Liver (tissue), 9 donors: Measurements from ENCODE around the gene SDE2. TPM values are rescaled to one million over a fixed set of nuclear protein-coding genes. Genes with fewer than 3 reads are reported as not detected.

Experiments used
- DNase-seq: peaks from one replicate; pipeline ENCODE4 v3.0.0-alpha.2; 2017; ENCODE audit warnings: low spot score
- H3K27ac ChIP-seq, 2 donors: one replicate each; pipeline ENCODE4 v1.7.0; 2013; ENCODE audit warnings: inconsistent platforms in 2 of 2, low read length in 2 of 2, control low read depth in 1 of 2, low read depth in 1 of 2, mild to moderate bottlenecking in 1 of 2
- H3K27me3 ChIP-seq, 4 donors: one replicate each; pipeline versions ENCODE4 v1.6.1 to v1.7.0; 2013; ENCODE audit warnings: low read length in 3 of 4, inconsistent platforms in 1 of 4, mild to moderate bottlenecking in 1 of 4, moderate library complexity in 1 of 4; ENCODE audit not compliant: control insufficient read depth in 4 of 4, insufficient read depth in 4 of 4
- H3K36me3 ChIP-seq, 4 donors: one replicate each; pipeline versions ENCODE4 v1.6.1 to v1.7.0; 2013; ENCODE audit warnings: low read length in 3 of 4, mild to moderate bottlenecking in 3 of 4, low read depth in 1 of 4, moderate library complexity in 1 of 4; ENCODE audit not compliant: control insufficient read depth in 4 of 4, insufficient read depth in 3 of 4
- H3K4me1 ChIP-seq, 4 donors: one replicate each; pipeline versions ENCODE4 v1.6.1 to v1.7.0; 2013; ENCODE audit warnings: low read length in 3 of 4, mild to moderate bottlenecking in 3 of 4, moderate library complexity in 1 of 4; ENCODE audit not compliant: control insufficient read depth in 4 of 4, insufficient read depth in 4 of 4
- H3K4me3 ChIP-seq, 3 donors: one replicate each; pipeline versions ENCODE4 v1.6.1 to v1.7.0; 2013; ENCODE audit warnings: low read length in 3 of 3, control low read depth in 1 of 3, low read depth in 1 of 3, mild to moderate bottlenecking in 1 of 3
- H3K9ac ChIP-seq, 2 donors: one replicate each; pipeline ENCODE4 v1.7.0; 2013; ENCODE audit warnings: low read length in 2 of 2, mild to moderate bottlenecking in 2 of 2, moderate library complexity in 2 of 2, control low read depth in 1 of 2, low read depth in 1 of 2
- H3K9me3 ChIP-seq, 4 donors: one replicate each; pipeline versions ENCODE4 v1.6.1 to v1.7.0; 2013; ENCODE audit warnings: low read length in 3 of 4; ENCODE audit not compliant: control insufficient read depth in 4 of 4
- ATF3 ChIP-seq: IDR thresholded peaks from 2 replicates; pipeline ENCODE4 v1.6.1; 2016; ENCODE audit warnings: antibody characterized with exemption
- CTCF ChIP-seq: fragments of 150-350 bp; IDR thresholded peaks from 2 replicates; pipeline ENCODE4 v1.5.1; 2017; ENCODE audit warnings: improper control_type of control experiment, low read depth, low read length; ENCODE audit not compliant: missing input control
- EGR1 ChIP-seq, 2 donors: IDR thresholded peaks; 2 replicates each; pipeline ENCODE4 v1.6.1; 2016 to 2018; ENCODE audit warnings: antibody characterized with exemption in 2 of 2, low read depth in 2 of 2
- FOXA1 ChIP-seq: IDR thresholded peaks from 2 replicates; pipeline ENCODE4 v1.6.1; 2016; ENCODE audit warnings: antibody characterized with exemption
- FOXA2 ChIP-seq: IDR thresholded peaks from 2 replicates; pipeline ENCODE4 v1.6.1; 2016; ENCODE audit warnings: antibody characterized with exemption
- GABPA ChIP-seq, 2 donors: IDR thresholded peaks in 1 of 2; conservative IDR thresholded peaks in 1 of 2; 2 replicates each; pipeline ENCODE4 v1.6.1; 2016; ENCODE audit warnings: antibody characterized with exemption in 2 of 2, mild to moderate bottlenecking in 1 of 2, moderate library complexity in 1 of 2
- HNF4G ChIP-seq: IDR thresholded peaks from 2 replicates; pipeline ENCODE4 v1.6.1; 2016; ENCODE audit warnings: antibody characterized with exemption
- JUND ChIP-seq, 2 donors: IDR thresholded peaks; 2 replicates each; pipeline ENCODE4 v1.6.1; 2016; ENCODE audit warnings: antibody characterized with exemption in 2 of 2
- MAX ChIP-seq: IDR thresholded peaks from 2 replicates; pipeline ENCODE4 v1.6.1; 2016; ENCODE audit warnings: antibody characterized with exemption
- NR2F2 ChIP-seq: IDR thresholded peaks from 2 replicates; pipeline ENCODE4 v1.6.1; 2016; ENCODE audit warnings: antibody characterized with exemption
- REST ChIP-seq: IDR thresholded peaks from 2 replicates; pipeline ENCODE4 v1.6.1; 2016; ENCODE audit warnings: antibody characterized with exemption, mild to moderate bottlenecking
- RXRA ChIP-seq, 2 donors: IDR thresholded peaks; 2 replicates each; pipeline ENCODE4 v1.6.1; 2017 to 2018; ENCODE audit warnings: antibody characterized with exemption in 2 of 2, mild to moderate bottlenecking in 1 of 2
- SP1 ChIP-seq: IDR thresholded peaks from 2 replicates; pipeline ENCODE4 v1.6.1; 2018; ENCODE audit warnings: antibody characterized with exemption, mild to moderate bottlenecking
- TAF1 ChIP-seq: conservative IDR thresholded peaks from 2 replicates; pipeline ENCODE4 v1.6.1; 2016; ENCODE audit warnings: antibody characterized with exemption, mild to moderate bottlenecking
- ZBTB33 ChIP-seq: IDR thresholded peaks from 2 replicates; pipeline ENCODE4 v1.6.1; 2016; ENCODE audit warnings: antibody characterized with exemption
- WGBS: extraction: QIAGEN DNeasy Blood & Tissue Kit; methylation state at CpG from one replicate; pipeline ENCODE4 v1.1.7; 2013; 5-methylcytosine and 5-hydroxymethylcytosine counted together
- polyA plus RNA-seq, 2 donors: library from polyadenylated mRNA; stranded (reverse) in 1 of 2; unstranded in 1 of 2; fragments of 200-250 nt in 1 of 2; fragments of >200 nt in 1 of 2; fragmentation: Nextera tagmentation in 1 of 2; extraction: Ambion mirVana in 1 of 2; gene quantifications; one replicate each; pipeline versions ENCODE4 v1.2.1 to v1.2.3, GENCODE V29; 2013 to 2015
- total RNA-seq, 2 donors: library from RNA; depleted of rRNA; stranded (reverse); fragments of >200 nt; gene quantifications; one replicate each; pipeline ENCODE4 v1.2.3, GENCODE V29; 2014
- donor health status: healthy.
- donor health status: healthy.
- donor health status: healthy.
- donor health status: healthy.
- donor health status: healthy.

SDE2 gene
- total and polyA plus RNA-seq, 4 donors: 4.7 to 53.7 (median 11.0) TPM

GRCh38 chr1:226048886-226049285, 49.7 kb upstream of the SDE2 start:
- 86% methylated on average over 1 of the region's 1 CpG for WGBS
- H3K9ac ChIP-seq: no peak overlapping the region
- H3K4me3 ChIP-seq: no peak overlapping the region
- H3K4me1 ChIP-seq: no peaks in the 10 kb centered on the region
- H3K27ac ChIP-seq: no peak overlapping the region
- no peaks in the 10 kb centered on the region for H3K27me3 ChIP-seq
- no peak for DNase-seq
- TF ChIP-seq REST (no peak), MAX (no peak), FOXA2 (no peak), NR2F2 (no peak), SP1 (no peak), RXRA (IDR thresholded peaks at IDR 0.05) (no peak), ATF3 (no peak), EGR1 (IDR thresholded peaks at IDR 0.05; ENCODE audit: low read depth in 2 of 2) (no peak), TAF1 (no peak), JUND (IDR thresholded peaks at IDR 0.05) (no peak), GABPA (IDR thresholded peaks at IDR 0.05 in 1 of 2, conservative IDR thresholded peaks at IDR 0.05 in 1 of 2) (no peak), FOXA1 (no peak), HNF4G (no peak), CTCF (no peak)
- peaks cover 0 to 2% (median 1%) of the 10 kb centered on the region in 4 donors for H3K36me3 ChIP-seq
- no peaks in the 10 kb centered on the region for H3K9me3 ChIP-seq

GRCh38 chr1:226047495-226047894, 48.4 kb upstream of the SDE2 start:
- Histone ChIP-seq H3K9me3 (no peaks in the 10 kb centered on the region), H3K9ac (no peak overlapping the region), H3K36me3 (peaks cover 0 to 2% (median 1%) of the 10 kb centered on the region in 4 donors), H3K4me1 (no peaks in the 10 kb centered on the region), H3K27me3 (no peaks in the 10 kb centered on the region), H3K4me3 (no peak overlapping the region), H3K27ac (no peak overlapping the region)
- 23% methylated on average over 1 of the region's 1 CpG for WGBS
- no peak for DNase-seq
- TF ChIP-seq GABPA (IDR thresholded peaks at IDR 0.05 in 1 of 2, conservative IDR thresholded peaks at IDR 0.05 in 1 of 2): no peak
- TF ChIP-seq FOXA2: no peak
- TF ChIP-seq ZBTB33: no peak
- TF ChIP-seq FOXA1: no peak
- no peak for TF ChIP-seq ATF3
- no peak for TF ChIP-seq JUND (IDR thresholded peaks at IDR 0.05)
